HepG2 (cell line): Measurements from ENCODE around the gene SMOC1. TPM values are rescaled to one million over a fixed set of nuclear protein-coding genes. Genes with fewer than 3 reads are reported as not detected.

Source experiments
- ASH2L ChIP-seq: fragments of 300-600, 200-600 bp; sonication (generic); IDR thresholded peaks from 2 replicates; pipeline ENCODE4 v1.7.0; 2017; ENCODE audit warnings: low read depth, mild to moderate bottlenecking, moderate library complexity, mixed read lengths, low read length; ENCODE audit not compliant: insufficient read length
- ATF2 ChIP-seq: sonication (generic); formaldehyde crosslinking; IDR thresholded peaks from 2 replicates; pipeline ENCODE4 v1.4.0; 2020; ENCODE audit warnings: missing genetic modification reagents
- CAMTA2 ChIP-seq: sonication (generic); formaldehyde crosslinking; IDR thresholded peaks from 2 replicates; pipeline ENCODE4 v1.4.0; 2020; ENCODE audit warnings: mild to moderate bottlenecking, missing genetic modification reagents, borderline replicate concordance
- DPF2 ChIP-seq: sonication (generic); formaldehyde crosslinking; IDR thresholded peaks from 2 replicates; pipeline ENCODE4 v1.4.0; 2020; ENCODE audit warnings: mild to moderate bottlenecking, low read depth, missing genetic modification reagents, borderline replicate concordance
- ETV6 ChIP-seq: sonication (generic); formaldehyde crosslinking; conservative IDR thresholded peaks from 2 replicates; pipeline ENCODE4 v1.4.0; 2020; ENCODE audit warnings: missing genetic modification reagents
- FOXC1 ChIP-seq: sonication (generic); formaldehyde crosslinking; IDR thresholded peaks from 2 replicates; pipeline ENCODE4 v1.8.0; 2022; ENCODE audit warnings: mild to moderate bottlenecking, missing genetic modification reagents, borderline replicate concordance
- HBP1 ChIP-seq: IDR thresholded peaks from 2 replicates; pipeline ENCODE4 v1.6.1; 2016; ENCODE audit warnings: low read depth, control low read depth
- LCORL ChIP-seq, 2 experiments: fragments of 450-650 bp in 1 of 2; sonication (generic) in 1 of 2; formaldehyde crosslinking in 1 of 2; IDR thresholded peaks; 2 replicates each; pipeline versions ENCODE4 v1.5.0 to v1.6.1; 2017 to 2020; ENCODE audit warnings: antibody characterized with exemption in 1 of 2, missing genetic modification reagents in 1 of 2
- MAFG ChIP-seq: sonication (generic); formaldehyde crosslinking; IDR thresholded peaks from 2 replicates; pipeline ENCODE4 v1.5.1; 2020; ENCODE audit warnings: mild to moderate bottlenecking, missing genetic modification reagents
- MATR3 ChIP-seq: sonication (generic); formaldehyde crosslinking; IDR thresholded peaks from 2 replicates; pipeline ENCODE4 v1.4.0; 2020; ENCODE audit warnings: missing genetic modification reagents
- MAZ ChIP-seq, 2 experiments: sonication (generic) in 1 of 2; formaldehyde crosslinking in 1 of 2; IDR thresholded peaks; 2 replicates each; pipeline versions ENCODE4 v1.5.0 to v1.6.1; 2012 to 2020; ENCODE audit warnings: low read depth in 2 of 2, mild to moderate bottlenecking in 2 of 2, borderline replicate concordance in 1 of 2, improper control_type of control experiment in 1 of 2, low read length in 1 of 2, missing genetic modification reagents in 1 of 2, moderate library complexity in 1 of 2
- NCOA1 ChIP-seq: sonication (generic); formaldehyde crosslinking; IDR thresholded peaks from 2 replicates; pipeline ENCODE4 v1.9.0; 2021; ENCODE audit warnings: missing genetic modification reagents
- NPAS2 ChIP-seq: sonication (generic); formaldehyde crosslinking; IDR thresholded peaks from 2 replicates; pipeline ENCODE4 v1.8.0; 2022; ENCODE audit warnings: mild to moderate bottlenecking, missing genetic modification reagents, borderline replicate concordance
- POLR2A ChIP-seq, 2 experiments: IDR thresholded peaks; 2 replicates each; pipeline ENCODE4 v1.6.1; 2011; ENCODE audit warnings: low read depth in 2 of 2, low read length in 2 of 2, mild to moderate bottlenecking in 1 of 2, moderate library complexity in 1 of 2; ENCODE audit not compliant: insufficient read depth in 1 of 2
- RBM39 ChIP-seq: fragments of 200-400 bp; formaldehyde crosslinking; IDR thresholded peaks from one replicate; pipeline ENCODE4 v1.6.1; 2018; ENCODE audit warnings: antibody characterized with exemption, mild to moderate bottlenecking, low read depth, low read length; ENCODE audit not compliant: poor library complexity, severe bottlenecking
- SMAD9 ChIP-seq: sonication (generic); formaldehyde crosslinking; IDR thresholded peaks from 2 replicates; pipeline ENCODE4 v1.5.1; 2020; ENCODE audit warnings: mild to moderate bottlenecking, missing genetic modification reagents
- SNAI1 ChIP-seq: sonication (generic); formaldehyde crosslinking; IDR thresholded peaks from 2 replicates; pipeline ENCODE4 v1.5.0; 2020; ENCODE audit warnings: mild to moderate bottlenecking, missing genetic modification reagents, borderline replicate concordance
- SP140L ChIP-seq: sonication (generic); formaldehyde crosslinking; IDR thresholded peaks from 2 replicates; pipeline ENCODE4 v1.4.0; 2020; ENCODE audit warnings: missing genetic modification reagents, borderline replicate concordance
- SRF ChIP-seq: IDR thresholded peaks from 2 replicates; pipeline ENCODE4 v1.6.1; 2011; ENCODE audit warnings: mild to moderate bottlenecking, low read depth, low read length, moderate library complexity
- TOPORS ChIP-seq: sonication (generic); formaldehyde crosslinking; IDR thresholded peaks from 2 replicates; pipeline ENCODE4 v1.8.0; 2023; ENCODE audit warnings: mild to moderate bottlenecking, missing genetic modification reagents
- WIZ ChIP-seq: sonication (generic); formaldehyde crosslinking; IDR thresholded peaks from 2 replicates; pipeline ENCODE4 v1.5.1; 2020; ENCODE audit warnings: mild to moderate bottlenecking, missing genetic modification reagents
- ZNF350 ChIP-seq: sonication (generic); formaldehyde crosslinking; IDR thresholded peaks from 2 replicates; pipeline ENCODE4 v1.4.0; 2020; ENCODE audit warnings: mild to moderate bottlenecking, low read depth, missing genetic modification reagents, borderline replicate concordance
- ZNF549 ChIP-seq: sonication (generic); formaldehyde crosslinking; IDR thresholded peaks from 2 replicates; pipeline ENCODE4 v1.5.0; 2020; ENCODE audit warnings: missing genetic modification reagents
- ZNF564 ChIP-seq: sonication (generic); formaldehyde crosslinking; IDR thresholded peaks from 2 replicates; pipeline ENCODE4 v1.8.1; 2023; ENCODE audit warnings: mild to moderate bottlenecking, missing genetic modification reagents
- ZNF576 ChIP-seq: sonication (generic); formaldehyde crosslinking; IDR thresholded peaks from 2 replicates; pipeline ENCODE4 v1.4.0; 2020; ENCODE audit warnings: mild to moderate bottlenecking, missing genetic modification reagents
- ZSCAN9 ChIP-seq: IDR thresholded peaks from 2 replicates; pipeline ENCODE4 v1.6.1; 2016; ENCODE audit warnings: borderline replicate concordance
- polyA plus RNA-seq, 8 experiments: library from polyadenylated mRNA; depleted of rRNA in 3 of 8; stranded (reverse) in 7 of 8; unstranded in 1 of 8; fragments of >200 nt; fragmentation: Illumina TruSeq in 4 of 8; extraction: Trizol in 4 of 8; gene quantifications; 2 replicates each; pipeline versions ENCODE4 v1.2.1 to v1.2.3, GENCODE V29; 2011 to 2016; ENCODE audit warnings: low read depth in 4 of 8, missing spikeins in 1 of 8, mixed read lengths in 1 of 8; ENCODE audit not compliant: insufficient read depth in 1 of 8
- total RNA-seq, 5 experiments: library from RNA; depleted of rRNA; stranded (reverse); fragments of >200 nt; fragmentation: Illumina TruSeq; extraction: Trizol; gene quantifications; 2 replicates each; pipeline ENCODE4 v1.2.3, GENCODE V29; 2016; ENCODE audit warnings: low read depth in 1 of 5

The SMOC1 gene
- total and polyA plus RNA-seq, 2 of the 13 experiments (the other 11 are each of a cell fraction or from before 2014, with no cell fraction given): 17.8 to 35.6 TPM

GRCh38 chr14:69845787-69846186 is 33.4 kb upstream of the SMOC1 start (continued):
- TF ChIP-seq WIZ (CRISPR knock-in tag): no peak
- TF ChIP-seq LCORL (IDR thresholded peaks at IDR 0.05): no peak
- peak; percentile 54 for TF ChIP-seq LCORL (CRISPR knock-in tag; IDR thresholded peaks at IDR 0.05)
- no peak for TF ChIP-seq FOXC1 (CRISPR knock-in tag)
- TF ChIP-seq ZNF576: no peak
- TF ChIP-seq MATR3 (CRISPR knock-in tag): no peak
- TF ChIP-seq NPAS2 (CRISPR knock-in tag): no peak
- no peak for TF ChIP-seq CAMTA2
- no peak for TF ChIP-seq RBM39
- no peak for TF ChIP-seq MAFG (CRISPR knock-in tag)
- no peak for TF ChIP-seq ETV6
- TF ChIP-seq ZNF350 (CRISPR knock-in tag): no peak
- TF ChIP-seq MAZ (IDR thresholded peaks at IDR 0.05; ENCODE audit: borderline replicate concordance, low read depth, low read length): no peak
- TF ChIP-seq MAZ (CRISPR knock-in tag; IDR thresholded peaks at IDR 0.05; ENCODE audit: low read depth): peak; percentile 33; the same call in 1 of the 2 replicates
- no peak for TF ChIP-seq SRF
- no peak for TF ChIP-seq DPF2 (CRISPR knock-in tag)
- no peak for TF ChIP-seq ASH2L
- TF ChIP-seq SMAD9: no peak
- TF ChIP-seq ZNF564 (CRISPR knock-in tag): no peak
- peak; percentile 98 for TF ChIP-seq ATF2 (CRISPR knock-in tag)
- TF ChIP-seq HBP1: 0 out of 2 replicates have a peak, but pooled peaks have one; percentile 54
- no peak for TF ChIP-seq ZNF549 (CRISPR knock-in tag)
- TF ChIP-seq TOPORS (CRISPR knock-in tag): no peak
- TF ChIP-seq SP140L (CRISPR knock-in tag): no peak
- no peak for TF ChIP-seq ZSCAN9 (CRISPR knock-in tag)
- TF ChIP-seq POLR2A (IDR thresholded peaks at IDR 0.05; ENCODE audit: insufficient read depth in 1 of 2, low read depth in 2 of 2, low read length in 2 of 2): 0 out of 4 replicates have a peak, but pooled peaks of 1 of the 2 experiments have one; percentile 19
- TF ChIP-seq NCOA1 (CRISPR knock-in tag): no peak
- no peak for TF ChIP-seq SNAI1 (CRISPR knock-in tag)
